Endothelial cell of umbilical vein (primary cell): ENCODE data around the gene ADCY9. TPM values are rescaled to one million over a fixed set of nuclear protein-coding genes. Genes with fewer than 3 reads are reported as not detected.
A peak's percentile ranks its signal among the peaks of the same experiment; 100 is the strongest.

Source experiments
- BruUV-seq: library from RNA; stranded (reverse); fragments of 400-500 nt; replicated peaks from 2 replicates; lab custom pipeline; 2021; lab: Mats Ljungman, UMichigan
- CTCF ChIA-PET: fragments of 300-600, 350-600 bp; sonication (Branson Sonifier 250); formaldehyde crosslinking; loops from one replicate; lab custom pipeline; 2021; ENCODE audit warnings: antibody characterized with exemption, inconsistent platforms; lab: Charles Lee
- POLR2A ChIA-PET: fragments of 300-600, 350-600 bp; sonication (Branson Sonifier 250); formaldehyde crosslinking; loops from one replicate; lab custom pipeline; 2021; ENCODE audit warnings: antibody characterized with exemption, inconsistent platforms; lab: Charles Lee
- DNase-seq: peaks from one replicate; pipeline ENCODE4 v3.0.0-alpha.2; 2011; ENCODE audit warnings: low read depth, low spot score
- FAIRE-seq: peaks from 2 replicates; lab custom pipeline; 2011; peaks lifted over from hg19 to GRCh38; lab: Jason Lieb, UNC
- H2AFZ ChIP-seq: 2 replicates; pipeline ENCODE4 v1.6.0; 2012; ENCODE audit warnings: low read depth, low read length, control low read depth, inconsistent platforms
- H3K27ac ChIP-seq: 2 replicates; pipeline ENCODE4 v1.5.1; 2011; ENCODE audit warnings: low read depth, mild to moderate bottlenecking, control low read depth, low read length, moderate library complexity; ENCODE audit not compliant: insufficient read depth
- H3K27me3 ChIP-seq, 2 experiments: 2 replicates each; pipeline versions ENCODE4 v1.6.0 to v1.6.1; 2011; ENCODE audit warnings: low read length in 2 of 2, mixed read lengths in 1 of 2; ENCODE audit not compliant: control insufficient read depth in 2 of 2, insufficient read depth in 2 of 2
- H3K36me3 ChIP-seq, 2 experiments: 2 replicates in 1 of 2; 3 replicates in 1 of 2; pipeline ENCODE4 v1.5.1; 2011; ENCODE audit warnings: low read length in 2 of 2, mild to moderate bottlenecking in 1 of 2, moderate library complexity in 1 of 2; ENCODE audit not compliant: control insufficient read depth in 2 of 2, insufficient read depth in 2 of 2; ENCODE audit errors: extremely low read depth in 1 of 2
- H3K4me1 ChIP-seq: 3 replicates; pipeline ENCODE4 v1.5.1; 2011; ENCODE audit warnings: mild to moderate bottlenecking, low read length; ENCODE audit not compliant: control insufficient read depth, insufficient read depth; ENCODE audit errors: extremely low read depth
- H3K4me2 ChIP-seq: 2 replicates; pipeline ENCODE4 v1.6.1; 2011; ENCODE audit warnings: low read length, control low read depth, mixed read lengths; ENCODE audit not compliant: insufficient read depth
- H3K4me3 ChIP-seq, 3 experiments: fragments of 200-600 bp in 1 of 3; sonication (generic), shearing (Covaris generic) in 1 of 3; replicated peaks in 1 of 3; 2 replicates each; pipeline ENCODE4 v1.5.1; 2011 to 2016; ENCODE audit warnings: control low read depth in 3 of 3, low read length in 3 of 3, mild to moderate bottlenecking in 2 of 3, inconsistent platforms in 1 of 3, low read depth in 1 of 3, moderate library complexity in 1 of 3; ENCODE audit not compliant: insufficient read depth in 1 of 3
- H3K79me2 ChIP-seq: 2 replicates; pipeline ENCODE4 v1.6.0; 2012; ENCODE audit warnings: low read length, inconsistent platforms; ENCODE audit not compliant: control insufficient read depth, insufficient read depth
- H3K9ac ChIP-seq: replicated peaks from 2 replicates; pipeline ENCODE3; 2011; ENCODE audit warnings: low read length, control low read depth; ENCODE audit not compliant: insufficient read depth; ENCODE audit errors: extremely low read depth
- H3K9me1 ChIP-seq: replicated peaks from 3 replicates; pipeline ENCODE4 v1.6.0; 2011; ENCODE audit warnings: mild to moderate bottlenecking, low read length; ENCODE audit not compliant: control insufficient read depth, insufficient read depth; ENCODE audit errors: extremely low read depth
- H3K9me3 ChIP-seq: replicated peaks from 2 replicates; pipeline ENCODE4 v1.5.1; 2012; ENCODE audit warnings: low read length, inconsistent platforms; ENCODE audit not compliant: control insufficient read depth, insufficient read depth
- H4K20me1 ChIP-seq: replicated peaks from 2 replicates; pipeline ENCODE3; 2011; ENCODE audit warnings: mild to moderate bottlenecking, low read length; ENCODE audit not compliant: control insufficient read depth, insufficient read depth; ENCODE audit errors: extremely low read depth
- CTCF ChIP-seq, 2 donors: IDR thresholded peaks; 1 replicate in 1 of 2; 2 replicates in 1 of 2; pipeline ENCODE4 v1.5.1; 2011; ENCODE audit warnings: low read length in 2 of 2, mild to moderate bottlenecking in 2 of 2, moderate library complexity in 2 of 2, control low read depth in 1 of 2, inconsistent platforms in 1 of 2, low read depth in 1 of 2; ENCODE audit not compliant: insufficient read depth in 1 of 2; ENCODE audit errors: extremely low read depth in 1 of 2
- EZH2 ChIP-seq: IDR thresholded peaks from 2 replicates; pipeline ENCODE4 v1.6.1; 2012; ENCODE audit warnings: borderline replicate concordance, low read depth, mild to moderate bottlenecking, moderate library complexity, low read length, inconsistent platforms; ENCODE audit not compliant: severe bottlenecking
- FOS ChIP-seq: IDR thresholded peaks from 2 replicates; pipeline ENCODE4 v1.6.1; 2011; ENCODE audit warnings: mild to moderate bottlenecking, low read length, moderate library complexity, borderline replicate concordance; ENCODE audit not compliant: insufficient read depth
- GATA2 ChIP-seq: IDR thresholded peaks from 2 replicates; pipeline ENCODE4 v1.7.0; 2011; ENCODE audit warnings: low read depth, mild to moderate bottlenecking, moderate library complexity, mixed read lengths, low read length; ENCODE audit not compliant: insufficient read length, insufficient read depth
- JUN ChIP-seq: IDR thresholded peaks from 2 replicates; pipeline ENCODE4 v1.6.1; 2011; ENCODE audit warnings: borderline replicate concordance, low read depth; ENCODE audit not compliant: insufficient read length, insufficient read depth
- MYC ChIP-seq: IDR thresholded peaks from one replicate; pipeline ENCODE4 v1.6.1; 2011; ENCODE audit warnings: mild to moderate bottlenecking, low read depth, low read length
- POLR2A ChIP-seq: IDR thresholded peaks from 2 replicates; pipeline ENCODE4 v1.6.1; 2012; ENCODE audit warnings: low read depth, mild to moderate bottlenecking, control low read depth, low read length
- POLR2AphosphoS5 ChIP-seq: IDR thresholded peaks from 2 replicates; pipeline ENCODE4 v1.6.1; 2012; ENCODE audit warnings: low read depth, mild to moderate bottlenecking, control low read depth, low read length, moderate library complexity; ENCODE audit not compliant: insufficient read depth
- dilution Hi-C: fragments of 300-500 bp; cut with MboI; formaldehyde crosslinking; loops from one replicate; pipeline ENCODE4 v1.15.0; 2019; ENCODE audit warnings: low sequenced_read_pairs; ENCODE audit not compliant: extremely low pct_ligation_motif_present
- intact Hi-C: fragments of 100-400 bp; cut with micrococcal nuclease; formaldehyde crosslinking; loops from one replicate; pipeline ENCODE4 v1.10.0; 2022
- polyA plus RNA-seq, 4 experiments: library from polyadenylated mRNA; depleted of rRNA in 3 of 4; stranded (reverse) in 3 of 4; unstranded in 1 of 4; fragments of >200 nt; gene quantifications; 2 replicates each; pipeline versions ENCODE4 v1.2.1 to v1.2.3, GENCODE V29; 2011 to 2012; ENCODE audit warnings: missing spikeins in 1 of 4
- total RNA-seq: library from RNA; stranded (reverse); gene quantifications from 2 replicates; pipeline ENCODE4 v1.2.3, GENCODE V29; 2021
- TF ChIP-seq, protein P1 (sequence below): IDR thresholded peaks from 2 replicates; pipeline ENCODE4 v1.6.1; 2011; ENCODE audit not compliant: insufficient read depth, insufficient read length

Gene ADCY9
- total and polyA plus RNA-seq, 2 donors (not counting 3 experiments of a cell fraction or from before 2014, with no cell fraction given), result 6.8 to 14.0 TPM

DNA sequence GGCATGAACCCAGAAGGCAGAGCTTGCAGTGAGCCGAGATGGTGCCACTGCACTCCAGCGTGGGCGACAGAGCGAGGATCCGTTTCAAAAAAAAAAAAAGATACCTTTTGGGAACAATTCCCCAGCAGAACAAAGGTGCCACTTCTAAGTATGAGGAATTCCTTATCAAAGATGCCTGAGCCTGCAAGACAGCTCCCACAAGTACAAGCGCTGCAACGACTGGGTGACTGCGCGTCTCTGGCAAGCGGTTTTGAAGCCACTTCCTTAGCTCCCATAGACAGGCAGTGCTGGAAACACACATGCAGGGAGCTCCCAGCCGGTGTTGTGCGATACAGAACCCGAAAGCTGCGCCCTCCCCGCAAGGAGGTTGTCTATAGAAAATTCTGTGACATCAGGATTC lies 60.5 kb downstream of the ADCY9 start:
- Histone ChIP-seq H3K9me1 (no peaks in the 10 kb centered on the region), H3K4me1 (peaks cover 24% of the 10 kb centered on the region), H2AFZ (no peak overlapping the region), H3K27me3 (no peaks in the 10 kb centered on the region), H3K79me2 (no peaks in the 10 kb centered on the region), H3K36me3 (no peaks in the 10 kb centered on the region), H3K4me2 (no peak overlapping the region), H3K4me3 (no peak overlapping the region), H4K20me1 (no peaks in the 10 kb centered on the region), H3K27ac (no peak overlapping the region), H3K9ac (no peak overlapping the region), H3K9me3 (no peaks in the 10 kb centered on the region)
- TF ChIP-seq EZH2, result no peak
- FAIRE-seq (no peak), DNase-seq (no peak)
- dilution Hi-C loops, result no loop called here
- intact Hi-C loops, result no loop called here
- BruUV-seq, result no TSS peak
- CTCF ChIA-PET, result no interaction called here
- POLR2A ChIA-PET, result no interaction called here

DNA sequence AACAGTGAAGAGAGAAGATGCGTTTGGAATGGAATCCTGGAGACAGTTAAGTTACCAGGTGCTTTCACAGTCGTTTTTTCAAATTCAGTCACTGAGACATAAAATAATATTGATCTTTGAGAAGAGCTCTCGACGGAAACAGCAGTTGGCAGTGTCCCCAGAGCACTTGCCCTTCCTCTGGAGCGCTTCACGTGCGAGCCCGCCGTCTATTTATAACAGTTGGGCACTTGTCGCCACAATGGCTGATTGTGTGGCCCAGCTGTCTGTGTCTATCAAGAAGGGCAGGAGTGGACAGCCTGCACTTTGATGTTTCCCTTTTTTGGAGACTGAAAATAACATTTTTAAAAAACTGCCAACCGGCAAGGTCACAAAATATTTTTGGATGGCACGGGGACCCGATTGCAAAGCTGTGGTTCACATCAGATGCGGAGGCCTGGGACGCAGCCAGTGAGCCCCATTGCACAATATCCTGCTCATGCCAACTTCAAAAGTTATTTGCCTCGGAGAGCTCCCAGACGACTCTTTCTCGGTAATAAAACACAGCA lies 62.9 kb downstream of the ADCY9 start:
- TF ChIP-seq CTCF (IDR thresholded peaks at IDR 0.05; ENCODE audit: extremely low read depth in 1 of 2, insufficient read depth in 1 of 2, low read depth in 1 of 2, low read length in 2 of 2) (no peak), POLR2AphosphoS5 (no peak), GATA2 (no peak), MYC (no peak), POLR2A (no peak), FOS (no peak), JUN (no peak), EZH2 (no peak)
- TF ChIP-seq, protein P1, sequence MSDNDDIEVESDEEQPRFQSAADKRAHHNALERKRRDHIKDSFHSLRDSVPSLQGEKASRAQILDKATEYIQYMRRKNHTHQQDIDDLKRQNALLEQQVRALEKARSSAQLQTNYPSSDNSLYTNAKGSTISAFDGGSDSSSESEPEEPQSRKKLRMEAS, result no peak
- H3K9me3 ChIP-seq, result no peaks in the 10 kb centered on the region
- no peak overlapping the region for H3K9ac ChIP-seq
- no peak overlapping the region for H3K4me3 ChIP-seq
- CTCF ChIA-PET, result interaction anchor here (0.6 kb wide), 1 partner anchor 12 kb away, joined by 4 read pairs; no protein-coding TSS in a partner anchor
- TSS peak; percentile 5 for BruUV-seq
- no peaks in the 10 kb centered on the region for H3K27me3 ChIP-seq
- peak; percentile 31 for DNase-seq
- no peak overlapping the region for H2AFZ ChIP-seq
- no peak for FAIRE-seq
- no peaks in the 10 kb centered on the region for H3K9me1 ChIP-seq
- dilution Hi-C loops, result no loop called here
- H3K4me1 ChIP-seq, result peaks cover 17% of the 10 kb centered on the region
- no peaks in the 10 kb centered on the region for H4K20me1 ChIP-seq
- POLR2A ChIA-PET, result no interaction called here
- no peaks in the 10 kb centered on the region for H3K36me3 ChIP-seq
- intact Hi-C loops, result loop anchor here (5.0 kb wide), 1 partner anchor 41 kb away; no protein-coding TSS in a partner anchor
- H3K27ac ChIP-seq, result peak overlapping the region; percentile 46
- no peaks in the 10 kb centered on the region for H3K79me2 ChIP-seq
- no peak overlapping the region for H3K4me2 ChIP-seq
